ENCODE measurements around the gene IRS1. TPM values are rescaled to one million over a fixed set of nuclear protein-coding genes. Genes with fewer than 3 reads are reported as not detected.

IRS1 gene
- polyA plus RNA-seq, 1 of the 3 experiments (the other 2 are of a cell fraction): 16.5 TPM

- peak overlapping the region; percentile 93 for H3K4me2 ChIP-seq
- H3K36me3 ChIP-seq (replicated peaks in 1 of 2; ENCODE audit: control insufficient read depth in 1 of 2, insufficient read depth in 2 of 2, low read length in 1 of 2): peaks cover 0 to 11% of the 10 kb centered on the region in 2 experiments
- ChIA-PET POLR2A (no interaction called here), CTCF (interaction anchor here (1.2 to 1.5 kb wide), 2 partner anchors 38 to 197 kb away, joined by 3 to 4 read pairs; no protein-coding TSS in a partner anchor)
- H3K27ac ChIP-seq (ENCODE audit: low read depth in 2 of 2, low read length in 1 of 2): peak overlapping the region; percentile 88 to 97
- peaks cover 6 to 18% of the 10 kb centered on the region in 2 experiments; a peak in 3 of 4 replicates for H3K4me1 ChIP-seq (ENCODE audit: control insufficient read depth in 1 of 2, insufficient read depth in 2 of 2, low read depth in 1 of 2, low read length in 1 of 2)
- peaks cover 16% of the 10 kb centered on the region for H3F3A ChIP-seq (replicated peaks; ENCODE audit: insufficient read depth)
- no peaks in the 10 kb centered on the region for H3K9me3 ChIP-seq
- peaks cover 31% of the 10 kb centered on the region for H3K79me2 ChIP-seq (ENCODE audit: insufficient read depth)
- peak overlapping the region; percentile 96 for H2AFZ ChIP-seq (ENCODE audit: low read depth)
- no peaks in the 10 kb centered on the region for H3K9me2 ChIP-seq
- no peak for TF ChIP-seq FOXJ3 (CRISPR knock-in tag; IDR thresholded peaks at IDR 0.05)
- TF ChIP-seq PBX3 (IDR thresholded peaks at IDR 0.05): peak; percentile 26; the same call in 1 of the 2 replicates
- DNase-seq: peak; percentile 8
- peak overlapping the region; percentile 89 for H3K9ac ChIP-seq
- peak overlapping the region; percentile 73 to 90 for H3K4me3 ChIP-seq (ENCODE audit: low read depth in 2 of 2, low read length in 1 of 2)
- no peaks in the 10 kb centered on the region for H4K20me1 ChIP-seq (ENCODE audit: insufficient read depth)
- 5% methylated on average over 6 of the region's 6 CpGs for WGBS (ENCODE audit: low lambda C conversion rate)
- H3K27me3 ChIP-seq (ENCODE audit: insufficient read depth): no peaks in the 10 kb centered on the region
Observed at GRCh38 chr2:226836548-226836885, 36.9 kb upstream of the IRS1 start.

- peaks cover 16% of the 10 kb centered on the region for H3F3A ChIP-seq (replicated peaks; ENCODE audit: insufficient read depth)
- H3K9me3 ChIP-seq: no peaks in the 10 kb centered on the region
- H3K79me2 ChIP-seq (ENCODE audit: insufficient read depth): peaks cover 31% of the 10 kb centered on the region
- H3K9ac ChIP-seq: peak within 1 kb of the TSS; percentile 89
- peaks cover 0 to 8% of the 10 kb centered on the region in 2 experiments for H3K36me3 ChIP-seq (replicated peaks in 1 of 2; ENCODE audit: control insufficient read depth in 1 of 2, insufficient read depth in 2 of 2, low read length in 1 of 2)
- POLR2A ChIA-PET: no interaction called here
- no peaks in the 10 kb centered on the region for H3K9me2 ChIP-seq
- peak; percentile 98 for DNase-seq
- H3K27me3 ChIP-seq (ENCODE audit: insufficient read depth): no peaks in the 10 kb centered on the region
- H2AFZ ChIP-seq (ENCODE audit: low read depth): peak within 1 kb of the TSS; percentile 96
- H3K4me1 ChIP-seq (ENCODE audit: control insufficient read depth in 1 of 2, insufficient read depth in 2 of 2, low read depth in 1 of 2, low read length in 1 of 2): peaks cover 6 to 18% of the 10 kb centered on the region in 2 experiments; a peak in 3 of 4 replicates
- H3K4me3 ChIP-seq (ENCODE audit: low read depth in 2 of 2, low read length in 1 of 2): peak within 1 kb of the TSS; percentile 73 to 90
- H3K4me2 ChIP-seq: peak within 1 kb of the TSS; percentile 93
- H4K20me1 ChIP-seq (ENCODE audit: insufficient read depth): no peaks in the 10 kb centered on the region
- CTCF ChIA-PET: interaction anchor here (0.6 to 1.7 kb wide), 7 partner anchors 11 to 197 kb away, joined by 3 to 9 read pairs (median 3); partner anchors contain the start of gene IRS1
- peak within 1 kb of the TSS; percentile 88 to 97 for H3K27ac ChIP-seq (ENCODE audit: low read depth in 2 of 2, low read length in 1 of 2)
- under 1% methylated on average over 32 of the region's 75 CpGs for WGBS (ENCODE audit: low lambda C conversion rate)
- peak; percentile 16; the same call in 1 of the 2 replicates for TF ChIP-seq TCF12 (IDR thresholded peaks at IDR 0.05)
- no peak for TF ChIP-seq TEAD4 (IDR thresholded peaks at IDR 0.05; ENCODE audit: borderline replicate concordance, insufficient read depth)
- no peak for TF ChIP-seq FOSL2 (IDR thresholded peaks at IDR 0.05; ENCODE audit: borderline replicate concordance, low read depth)
- TF ChIP-seq RCOR1 (IDR thresholded peaks at IDR 0.05; ENCODE audit: low read length): 0 out of 2 replicates have a peak, but pooled peaks have one; percentile 8
- peak; percentile 47; the same call in 1 of the 2 replicates for TF ChIP-seq GABPA (IDR thresholded peaks at IDR 0.05; ENCODE audit: low read depth)
- peak; percentile 75 for TF ChIP-seq MXI1 (IDR thresholded peaks at IDR 0.05; ENCODE audit: low read depth, low read length)
- no peak for TF ChIP-seq IRF3 (IDR thresholded peaks at IDR 0.05; ENCODE audit: low read depth, low read length)
- TF ChIP-seq REST (IDR thresholded peaks at IDR 0.05; ENCODE audit: low read depth, low read length): peak; percentile 40; the same call in 1 of the 2 replicates
- no peak for TF ChIP-seq EP300 (IDR thresholded peaks at IDR 0.05; ENCODE audit: borderline replicate concordance in 1 of 2, low read depth in 1 of 2, low read length in 1 of 2)
- peak; percentile 100 for TF ChIP-seq MAX (IDR thresholded peaks at IDR 0.05; ENCODE audit: low read depth)
- TF ChIP-seq FOXM1 (IDR thresholded peaks at IDR 0.05; ENCODE audit: low read depth): peak; percentile 61; the same call in 1 of the 2 replicates
- 0 out of 2 replicates have a peak, but pooled peaks have one; percentile 63 for TF ChIP-seq SIN3A (IDR thresholded peaks at IDR 0.05; ENCODE audit: borderline replicate concordance, low read depth, low read length)
- peak; percentile 80 for TF ChIP-seq ELF1 (IDR thresholded peaks at IDR 0.05)
- 0 out of 2 replicates have a peak, but pooled peaks have one; percentile 19 for TF ChIP-seq USF1 (IDR thresholded peaks at IDR 0.05; ENCODE audit: borderline replicate concordance, low read depth)
- peak; percentile 31 for TF ChIP-seq CHD2 (IDR thresholded peaks at IDR 0.05; ENCODE audit: low read length, partially characterized antibody)
- no peak for TF ChIP-seq RAD21 (IDR thresholded peaks at IDR 0.05; ENCODE audit: low read length)
- TF ChIP-seq YY1 (IDR thresholded peaks at IDR 0.05; ENCODE audit: low read depth): no peak
- peak; percentile 75 for TF ChIP-seq NRF1 (IDR thresholded peaks at IDR 0.05; ENCODE audit: low read depth, low read length)
- no peak for TF ChIP-seq FOXJ3 (CRISPR knock-in tag; IDR thresholded peaks at IDR 0.05)
Observed at GRCh38 chr2:226835796-226836547, 36.4 kb upstream of the IRS1 start, which contains the start of gene RHBDD1. Gene RHBDD1, plus strand, starts transcription at chr2:226836054. Its CDS starts 28,640 bp downstream, at chr2:226864694.
